ENCODE data around the gene RNF123.
"Not testable (repeated sequence)": the region's sequence is repeated elsewhere in the genome, so short reads cannot be mapped to it uniquely, and the experiment has no call there.

Gene RNF123

DNA sequence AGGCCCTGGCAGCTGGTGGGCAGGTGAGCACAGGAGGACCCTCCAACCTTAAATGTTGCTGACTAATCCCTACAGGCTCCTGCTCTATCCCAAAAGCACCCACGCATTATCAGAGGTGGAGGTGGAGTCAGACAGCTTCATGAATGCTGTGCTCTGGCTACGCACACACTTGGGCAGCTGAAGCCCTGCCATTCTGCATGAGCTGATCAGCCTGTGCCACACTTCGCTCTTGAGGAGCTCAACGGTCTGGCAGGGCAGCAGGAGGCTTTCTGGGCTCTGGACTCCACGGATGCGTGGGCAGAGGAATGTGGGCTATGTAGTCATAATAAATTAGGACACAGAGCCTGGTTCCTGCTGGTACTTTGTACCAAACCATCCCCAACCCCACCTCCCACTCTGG is 6.2 kb upstream of the RNF123 start:
- no peak for DNase-seq

- DNase-seq: not testable (repeated sequence)
These were observed 4.9 kb upstream of the RNF123 start for GRCh38 chr3:49684453-49684852.

- not testable (repeated sequence) for DNase-seq
These were observed 4.3 kb upstream of the RNF123 start for GRCh38 chr3:49685103-49685502.

- DNase-seq: not testable (repeated sequence)
These were observed 3.5 kb upstream of the RNF123 start for GRCh38 chr3:49685846-49686245.

- not testable (repeated sequence) for DNase-seq
These were observed 3.0 kb upstream of the RNF123 start for GRCh38 chr3:49686346-49686745.

DNA sequence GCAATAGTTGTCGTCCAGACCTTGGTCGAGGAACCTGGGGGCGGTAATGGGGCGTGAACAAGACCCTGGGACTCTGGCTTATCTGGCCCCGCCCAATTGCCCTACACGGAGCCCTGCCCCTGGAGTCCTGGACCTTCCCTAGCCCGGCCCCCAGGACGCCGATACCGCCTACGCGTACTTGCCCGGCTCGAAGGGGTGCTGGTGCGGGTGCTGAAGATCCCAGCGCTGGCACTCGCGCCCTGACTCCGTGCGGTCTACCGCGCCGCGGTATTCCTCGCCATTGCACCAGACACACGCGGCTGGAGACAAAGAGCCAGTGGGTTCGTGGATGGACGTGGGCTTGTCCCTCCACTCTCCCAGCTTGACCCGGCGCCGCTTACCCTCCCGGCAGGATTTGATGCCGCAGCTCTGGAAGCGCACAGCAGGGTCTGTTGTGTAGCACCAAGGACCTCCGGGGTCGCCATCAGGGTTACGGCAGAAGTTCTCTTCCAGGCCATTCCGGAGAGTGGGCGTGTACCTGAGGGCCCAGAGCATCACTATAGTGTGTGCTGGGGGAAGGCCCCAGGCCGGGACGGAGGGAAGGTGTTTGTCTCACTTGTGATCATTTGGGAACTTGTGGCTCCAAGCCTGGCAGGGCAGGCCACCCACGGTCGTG is 2.5 kb upstream of the RNF123 start:
- DNase-seq: not testable (repeated sequence)

GRCh38 chr3:49687424-49687795 is 1.9 kb upstream of the RNF123 start:
- not testable (repeated sequence) for DNase-seq

GRCh38 chr3:49688338-49689045 is 865 bp upstream of the RNF123 start:
- not testable (repeated sequence) for DNase-seq

- not testable (repeated sequence) for DNase-seq
These were observed 709 bp downstream of the RNF123 start for GRCh38 chr3:49689908-49690624.

- DNase-seq: not testable (repeated sequence)
These were observed 1.5 kb downstream of the RNF123 start for GRCh38 chr3:49690856-49691255.

DNA sequence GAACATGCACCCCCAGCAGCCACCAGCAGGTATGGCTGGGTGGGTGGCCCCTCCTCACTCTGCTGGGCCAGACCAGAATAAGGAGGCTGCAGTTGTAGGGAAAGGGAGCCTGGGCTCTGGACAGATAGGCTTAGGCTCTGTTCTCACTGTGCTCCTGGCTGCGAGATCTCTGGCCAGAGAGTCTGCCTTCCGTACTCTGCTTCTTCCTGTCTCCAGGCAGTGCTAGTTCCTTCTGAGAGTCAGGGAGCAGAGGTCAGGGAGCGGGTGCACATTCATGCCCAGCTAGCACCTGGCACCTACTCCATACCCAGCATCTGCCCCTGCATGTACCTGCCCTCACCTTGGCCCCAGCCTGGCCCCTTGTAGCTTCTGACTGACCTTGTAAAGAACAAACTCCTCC is 2.1 kb downstream of the RNF123 start:
- not testable (repeated sequence) for DNase-seq

GRCh38 chr3:49694409-49695070 is 5.2 kb downstream of the RNF123 start:
- not testable (repeated sequence) for DNase-seq

DNA sequence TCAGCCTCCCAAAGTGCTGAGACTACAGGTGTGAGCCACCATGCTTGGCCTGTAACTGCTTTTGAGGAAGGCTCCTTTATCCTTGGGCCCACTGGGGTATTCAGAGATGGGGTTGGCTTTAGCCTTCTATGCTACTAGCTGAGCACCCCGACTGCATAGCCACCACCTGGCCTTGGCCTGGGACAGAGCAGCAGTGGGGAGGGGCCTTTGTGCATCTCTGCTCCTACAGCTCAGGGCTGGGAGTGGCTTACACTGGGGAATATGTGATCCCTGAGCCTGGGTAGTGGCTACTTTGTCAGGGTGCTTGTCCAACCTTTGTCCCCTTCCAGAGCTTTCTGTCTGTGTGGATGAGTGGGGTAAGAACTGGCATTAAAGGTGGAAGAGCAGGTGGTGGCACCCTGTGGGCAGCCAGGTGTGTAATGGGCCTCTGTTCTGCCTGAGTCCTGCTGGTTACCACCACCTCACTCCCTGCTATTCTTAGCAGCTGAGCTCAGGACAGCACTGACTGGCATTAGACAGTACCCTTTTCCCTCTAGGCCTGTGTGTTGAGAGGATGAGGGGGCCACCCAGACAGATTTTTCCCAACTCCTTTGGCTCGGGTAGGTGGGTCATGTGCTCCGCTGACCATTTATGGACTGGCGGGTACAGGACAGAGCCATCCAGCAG is 6.1 kb downstream of the RNF123 start:
- DNase-seq: not testable (repeated sequence)

DNA sequence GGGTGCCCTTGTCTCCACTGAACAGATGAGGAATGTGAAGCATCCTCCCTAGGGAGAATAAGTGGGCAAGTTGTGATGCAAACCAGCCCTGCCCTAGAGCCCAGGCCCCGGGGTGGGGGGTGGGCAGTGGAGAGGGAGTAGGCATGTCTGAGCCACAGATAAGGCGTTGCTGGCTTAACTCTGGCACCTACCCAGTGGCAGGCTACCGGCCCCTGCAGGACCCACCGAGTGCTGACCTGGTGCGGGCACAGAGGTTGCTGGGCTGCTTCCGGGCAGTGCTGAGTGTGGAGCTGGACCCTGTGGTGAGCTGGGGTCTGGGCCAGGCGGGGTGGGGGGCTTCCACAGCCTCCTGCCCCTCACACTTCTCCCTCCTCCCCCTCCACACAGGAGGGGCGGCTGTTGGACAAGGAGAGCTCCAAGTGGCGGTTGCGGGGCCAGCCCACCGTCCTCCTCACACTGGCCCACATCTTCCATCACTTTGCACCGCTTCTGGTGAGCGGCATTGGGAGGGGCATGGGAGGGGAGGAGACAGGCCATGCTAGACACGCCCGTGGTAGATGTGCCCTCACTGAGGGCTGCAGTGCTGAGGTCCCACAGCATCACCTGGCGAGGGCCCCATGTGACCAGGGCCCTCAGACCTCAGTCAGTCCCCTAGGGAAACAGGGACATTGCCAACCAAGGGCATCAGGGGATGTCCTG is 10.1 kb downstream of the RNF123 start:
- no peak for DNase-seq

DNA sequence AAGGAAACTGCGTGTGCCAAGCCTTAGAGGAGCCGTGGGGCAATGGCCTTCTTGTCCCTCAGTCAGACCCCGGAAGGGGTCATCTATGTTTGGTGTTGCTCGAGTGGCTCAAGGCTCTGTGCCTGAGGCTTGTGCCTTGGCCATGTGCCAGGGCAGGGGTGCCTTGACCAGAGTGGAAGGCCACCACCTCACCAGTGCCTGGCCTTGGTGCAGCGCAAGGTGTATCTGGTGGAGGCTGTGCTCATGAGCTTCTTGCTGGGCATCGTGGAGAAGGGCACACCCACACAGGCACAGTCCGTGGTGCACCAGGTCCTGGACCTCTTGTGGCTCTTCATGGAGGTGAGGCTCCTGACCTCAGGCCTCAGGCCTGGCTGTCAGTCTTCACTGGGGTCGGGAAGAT is 10.7 kb downstream of the RNF123 start:
- DNase-seq: no peak

- no peak for DNase-seq
These were observed 11.2 kb downstream of the RNF123 start for GRCh38 chr3:49700453-49701128.

- no peak for DNase-seq
These were observed 12.2 kb downstream of the RNF123 start for GRCh38 chr3:49701388-49702077.

- DNase-seq: no peak
These were observed 13.3 kb downstream of the RNF123 start for GRCh38 chr3:49702672-49703071.

GRCh38 chr3:49703443-49703927 is 14.1 kb downstream of the RNF123 start:
- DNase-seq: peak; percentile 68

DNA sequence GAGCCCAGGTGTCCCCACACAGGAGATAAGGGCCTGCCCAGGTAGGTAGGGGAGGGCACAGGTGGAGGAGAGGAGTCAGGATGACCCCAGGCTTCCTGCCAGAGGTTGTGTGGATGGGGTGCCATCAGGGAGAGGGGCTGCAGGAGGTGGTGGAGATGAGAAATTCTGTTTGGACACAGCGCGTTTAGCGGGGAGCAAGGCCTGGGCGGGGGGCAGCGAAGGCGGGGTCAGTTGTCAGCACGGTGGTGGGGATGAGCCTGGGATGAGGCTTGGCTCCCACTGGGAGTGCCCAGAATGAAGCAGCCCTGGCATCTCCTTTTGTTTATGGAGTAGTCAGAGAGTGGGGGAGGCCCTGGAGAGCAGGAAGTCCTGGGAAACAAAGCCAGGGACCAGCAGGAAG is 14.6 kb downstream of the RNF123 start:
- no peak for DNase-seq

DNA sequence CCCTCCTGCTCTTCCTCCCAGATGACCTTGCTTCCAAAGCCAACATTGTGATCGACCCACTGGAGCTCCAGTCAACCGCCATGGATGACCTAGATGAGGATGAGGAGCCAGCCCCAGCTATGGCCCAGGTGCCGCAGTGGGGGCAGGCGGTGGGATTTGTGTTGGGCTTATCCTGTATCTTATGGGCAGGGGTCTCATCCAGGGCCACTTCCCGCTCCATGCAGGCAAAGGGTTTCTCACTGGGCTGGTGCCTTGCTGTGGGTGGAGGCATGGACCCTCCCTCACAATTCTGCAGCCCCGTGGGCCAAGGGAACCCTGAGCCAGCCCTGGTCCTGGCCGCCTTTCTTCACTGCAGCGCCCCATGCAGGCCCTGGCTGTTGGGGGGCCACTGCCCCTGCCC is 15.3 kb downstream of the RNF123 start:
- no peak for DNase-seq

Data from NCI-H69 (cell line).